ENCODE results near the gene TMSB10.

GRCh38 chr2:84902526-84902925 is 2.9 kb upstream of the TMSB10 start:
- TF ChIP-seq CTCF (conservative IDR thresholded peaks at IDR 0.05; ENCODE audit: low read depth, low read length) (no peak), EZH2 (IDR thresholded peaks at IDR 0.05; ENCODE audit: borderline replicate concordance, low read depth, low read length, poor library complexity, severe bottlenecking) (no peak)

Data from A673 (cell line).